ENCODE results near the gene FNBP1L. TPM values are rescaled to one million over a fixed set of nuclear protein-coding genes. Genes with fewer than 3 reads are reported as not detected.

FNBP1L gene
- total RNA-seq, 1 donor from 2014 or later: 57.8 TPM

DNA sequence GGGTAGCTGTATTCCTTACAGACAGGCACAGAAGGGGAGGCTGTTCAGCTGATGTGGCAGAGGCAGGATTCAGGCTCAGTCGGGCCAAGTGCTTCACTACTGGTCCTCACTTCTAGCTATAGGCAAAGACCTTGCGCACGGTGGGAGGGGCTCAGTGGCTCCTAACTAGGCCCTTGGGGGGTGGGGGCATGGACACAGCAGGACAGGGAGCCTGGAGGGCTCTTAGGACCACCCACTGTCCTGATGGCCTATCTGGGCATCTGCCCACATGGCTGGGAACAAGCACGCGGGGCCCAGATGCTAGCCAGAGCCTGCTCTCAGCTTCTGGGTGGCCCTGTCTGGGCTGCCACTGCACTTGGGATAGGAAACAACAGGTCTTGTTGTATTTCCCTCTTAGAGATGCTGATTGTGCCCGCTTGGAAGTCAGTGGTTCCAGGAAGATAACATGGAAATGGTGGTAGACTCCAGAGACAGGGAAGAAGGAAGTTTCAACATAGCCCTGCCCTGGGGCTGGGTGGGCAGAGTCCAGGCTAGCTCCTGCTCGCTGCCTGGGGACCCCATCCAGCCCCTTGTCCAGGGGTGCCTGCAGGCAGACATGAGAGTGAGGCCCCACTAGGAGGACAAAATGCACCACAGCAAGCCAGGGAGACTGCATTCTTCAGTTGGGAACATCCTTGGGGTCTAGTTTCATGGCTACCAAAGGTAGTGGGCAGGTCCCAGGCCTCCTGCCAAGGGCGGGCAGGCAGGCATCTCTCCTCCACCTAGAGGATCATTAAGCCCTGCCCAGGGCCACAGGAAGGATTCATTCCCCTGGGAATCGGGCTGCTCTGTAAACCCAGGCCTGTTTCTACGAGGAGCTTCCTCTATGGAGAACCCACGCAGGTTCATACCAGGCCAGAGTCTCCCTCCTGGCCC is 131.2 kb downstream of the FNBP1L start:
- Mint-ChIP-seq H3K27me3 (ENCODE audit: low read depth, unreplicated experiment) (no peaks in the 10 kb centered on the region), H3K9me3 (ENCODE audit: unreplicated experiment) (no peaks in the 10 kb centered on the region), H3K27ac (ENCODE audit: unreplicated experiment) (peak overlapping the region; percentile 87), H3K36me3 (ENCODE audit: low read depth, unreplicated experiment) (peaks cover 29% of the 10 kb centered on the region), H3K4me1 (ENCODE audit: low read depth, unreplicated experiment) (peaks cover 35% of the 10 kb centered on the region), H3K4me3 (ENCODE audit: unreplicated experiment) (no peak overlapping the region)
- Histone ChIP-seq H3K36me3 (ENCODE audit: insufficient read depth, low read length) (peaks cover 58% of the 10 kb centered on the region), H3K27me3 (ENCODE audit: insufficient read depth, low read length) (no peaks in the 10 kb centered on the region), H2AFZ (ENCODE audit: low read depth, low read length) (no peak overlapping the region), H4K20me1 (ENCODE audit: insufficient read depth, low read length) (peaks cover 56% of the 10 kb centered on the region), H3K4me3 (ENCODE audit: insufficient read depth, low read depth, low read length) (no peak overlapping the region), H3K9me3 (ENCODE audit: insufficient read depth, low read depth, low read length) (no peaks in the 10 kb centered on the region), H3K4me1 (ENCODE audit: insufficient read depth, low read length) (peaks cover 21% of the 10 kb centered on the region), H3K27ac (ENCODE audit: low read depth, low read length) (peak overlapping the region; percentile 49), H3K79me2 (ENCODE audit: insufficient read depth, low read length) (peaks cover 50% of the 10 kb centered on the region), H3K4me2 (ENCODE audit: low read length) (peak overlapping the region; percentile 10), H3K9ac (ENCODE audit: low read length) (peak overlapping the region; percentile 36)
- TF ChIP-seq, protein P1, sequence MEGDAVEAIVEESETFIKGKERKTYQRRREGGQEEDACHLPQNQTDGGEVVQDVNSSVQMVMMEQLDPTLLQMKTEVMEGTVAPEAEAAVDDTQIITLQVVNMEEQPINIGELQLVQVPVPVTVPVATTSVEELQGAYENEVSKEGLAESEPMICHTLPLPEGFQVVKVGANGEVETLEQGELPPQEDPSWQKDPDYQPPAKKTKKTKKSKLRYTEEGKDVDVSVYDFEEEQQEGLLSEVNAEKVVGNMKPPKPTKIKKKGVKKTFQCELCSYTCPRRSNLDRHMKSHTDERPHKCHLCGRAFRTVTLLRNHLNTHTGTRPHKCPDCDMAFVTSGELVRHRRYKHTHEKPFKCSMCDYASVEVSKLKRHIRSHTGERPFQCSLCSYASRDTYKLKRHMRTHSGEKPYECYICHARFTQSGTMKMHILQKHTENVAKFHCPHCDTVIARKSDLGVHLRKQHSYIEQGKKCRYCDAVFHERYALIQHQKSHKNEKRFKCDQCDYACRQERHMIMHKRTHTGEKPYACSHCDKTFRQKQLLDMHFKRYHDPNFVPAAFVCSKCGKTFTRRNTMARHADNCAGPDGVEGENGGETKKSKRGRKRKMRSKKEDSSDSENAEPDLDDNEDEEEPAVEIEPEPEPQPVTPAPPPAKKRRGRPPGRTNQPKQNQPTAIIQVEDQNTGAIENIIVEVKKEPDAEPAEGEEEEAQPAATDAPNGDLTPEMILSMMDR (IDR thresholded peaks at IDR 0.05; ENCODE audit: insufficient read depth, low read depth, low read length): no peak
- DNase-seq (ENCODE audit: low read depth) (no peak), FAIRE-seq (no peak)

GRCh38 chr1:93579891-93580290 is 132.0 kb downstream of the FNBP1L start:
- H3K27me3 ChIP-seq (ENCODE audit: insufficient read depth, low read length): no peaks in the 10 kb centered on the region
- H3K4me2 ChIP-seq (ENCODE audit: low read length): peak overlapping the region; percentile 10
- Mint-ChIP-seq H3K9me3 (ENCODE audit: unreplicated experiment) (no peaks in the 10 kb centered on the region), H3K27ac (ENCODE audit: unreplicated experiment) (peak overlapping the region; percentile 87), H3K36me3 (ENCODE audit: low read depth, unreplicated experiment) (peaks cover 25% of the 10 kb centered on the region), H3K4me3 (ENCODE audit: unreplicated experiment) (peak overlapping the region; percentile 45), H3K27me3 (ENCODE audit: low read depth, unreplicated experiment) (no peaks in the 10 kb centered on the region), H3K4me1 (ENCODE audit: low read depth, unreplicated experiment) (peaks cover 37% of the 10 kb centered on the region)
- H4K20me1 ChIP-seq (ENCODE audit: insufficient read depth, low read length): peaks cover 64% of the 10 kb centered on the region
- H2AFZ ChIP-seq (ENCODE audit: low read depth, low read length): no peak overlapping the region
- H3K9ac ChIP-seq (ENCODE audit: low read length): peak overlapping the region; percentile 36
- DNase-seq (ENCODE audit: low read depth): peak; percentile 88
- FAIRE-seq: peak; percentile 83
- no peak overlapping the region for H3K4me3 ChIP-seq (ENCODE audit: insufficient read depth, low read depth, low read length)
- H3K4me1 ChIP-seq (ENCODE audit: insufficient read depth, low read length): peaks cover 21% of the 10 kb centered on the region
- H3K79me2 ChIP-seq (ENCODE audit: insufficient read depth, low read length): peaks cover 56% of the 10 kb centered on the region
- peaks cover 61% of the 10 kb centered on the region for H3K36me3 ChIP-seq (ENCODE audit: insufficient read depth, low read length)
- H3K9me3 ChIP-seq (ENCODE audit: insufficient read depth, low read depth, low read length): no peaks in the 10 kb centered on the region
- no peak for TF ChIP-seq EZH2 (IDR thresholded peaks at IDR 0.05; ENCODE audit: insufficient read depth, low read length)
- TF ChIP-seq, protein P1 (IDR thresholded peaks at IDR 0.05; ENCODE audit: insufficient read depth, low read depth, low read length): no peak
- peak overlapping the region; percentile 49 for H3K27ac ChIP-seq (ENCODE audit: low read depth, low read length)

Data from astrocyte (in vitro differentiated cells and primary cell).